Mesendoderm (in vitro differentiated cells): Measurements from ENCODE around the gene SMPD1. TPM values are rescaled to one million over a fixed set of nuclear protein-coding genes. Genes with fewer than 3 reads are reported as not detected.
A peak's percentile ranks its signal among the peaks of the same experiment; 100 is the strongest.

ENCODE experiments used
- DNase-seq: peaks from one replicate; pipeline ENCODE4 v3.0.0; 2013
- H2AK5ac ChIP-seq: 2 replicates; pipeline ENCODE4 v1.6.1; 2013; ENCODE audit warnings: low read length, inconsistent platforms
- H2BK120ac ChIP-seq: 2 replicates; pipeline ENCODE4 v1.6.1; 2013; ENCODE audit warnings: low read depth, mild to moderate bottlenecking, low read length, moderate library complexity, mixed read lengths
- H2BK15ac ChIP-seq: replicated peaks from 2 replicates; pipeline ENCODE4 v1.6.1; 2013; ENCODE audit warnings: low read depth, mild to moderate bottlenecking, moderate library complexity
- H2BK5ac ChIP-seq: 2 replicates; pipeline ENCODE4 v1.6.1; 2013; ENCODE audit warnings: low read length, inconsistent platforms
- H3K18ac ChIP-seq: 2 replicates; pipeline ENCODE4 v1.6.1; 2013; ENCODE audit warnings: mild to moderate bottlenecking, low read length, mixed read lengths
- H3K23ac ChIP-seq: one replicate; pipeline ENCODE4 v1.6.1; 2013; ENCODE audit warnings: low read length
- H3K27ac ChIP-seq: 2 replicates; pipeline ENCODE4 v1.5.1; 2013; ENCODE audit warnings: low read depth, mild to moderate bottlenecking, inconsistent platforms, low read length, moderate library complexity
- H3K27me3 ChIP-seq: 2 replicates; pipeline ENCODE4 v1.6.1; 2013; ENCODE audit warnings: low read length, control low read depth, mild to moderate bottlenecking, inconsistent platforms; ENCODE audit not compliant: insufficient read depth, poor library complexity
- H3K36me3 ChIP-seq: 2 replicates; pipeline ENCODE4 v1.6.1; 2013; ENCODE audit warnings: low read length, inconsistent platforms; ENCODE audit not compliant: control insufficient read depth, insufficient read depth
- H3K4ac ChIP-seq: one replicate; pipeline ENCODE4 v1.6.1; 2013; ENCODE audit warnings: low read depth, mild to moderate bottlenecking, low read length, moderate library complexity
- H3K4me1 ChIP-seq: 2 replicates; pipeline ENCODE4 v1.6.1; 2013; ENCODE audit warnings: low read depth, low read length, inconsistent platforms; ENCODE audit not compliant: control insufficient read depth
- H3K4me2 ChIP-seq: 2 replicates; pipeline ENCODE4 v1.6.1; 2013; ENCODE audit warnings: low read length
- H3K4me3 ChIP-seq: 2 replicates; pipeline ENCODE4 v1.5.1; 2013; ENCODE audit warnings: mild to moderate bottlenecking, low read length
- H3K56ac ChIP-seq: one replicate; pipeline ENCODE4 v1.6.1; 2013; ENCODE audit warnings: low read length
- H3K79me1 ChIP-seq: 2 replicates; pipeline ENCODE4 v1.6.1; 2013; ENCODE audit warnings: low read length, inconsistent platforms
- H3K79me2 ChIP-seq: 2 replicates; pipeline ENCODE4 v1.6.1; 2013; ENCODE audit warnings: mild to moderate bottlenecking, low read length; ENCODE audit not compliant: control insufficient read depth, insufficient read depth
- H3K9ac ChIP-seq: 2 replicates; pipeline ENCODE4 v1.6.1; 2013; ENCODE audit warnings: low read length, inconsistent platforms
- H4K5ac ChIP-seq: one replicate; pipeline ENCODE4 v1.6.1; 2013; ENCODE audit warnings: low read length
- H4K8ac ChIP-seq: one replicate; pipeline ENCODE4 v1.6.1; 2013; ENCODE audit warnings: low read depth, mild to moderate bottlenecking, control low read depth, low read length, moderate library complexity
- WGBS: extraction: QIAGEN DNeasy Blood & Tissue Kit; methylation state at CpG from one replicate; pipeline ENCODE4 v1.1.7; 2013; ENCODE audit warnings: low lambda C conversion rate, missing lambda C conversion rate; ENCODE audit not compliant: insufficient coverage; ENCODE audit errors: extremely low coverage; 5-methylcytosine and 5-hydroxymethylcytosine counted together
- polyA plus RNA-seq, 2 experiments: library from polyadenylated mRNA; stranded (reverse); fragments of 200-250 nt; gene quantifications; one replicate each; pipeline ENCODE4 v1.2.3, GENCODE V29; 2013

The SMPD1 gene
- polyA plus RNA-seq (2013, experiment 1 of 2) = 5.6 TPM
- polyA plus RNA-seq (2013, experiment 2 of 2) = 5.4 TPM

- no peaks in the 10 kb centered on the region for H3K79me1 ChIP-seq
- DNase-seq = peak; percentile 93
- peak within 1 kb of the TSS; percentile 91 for H3K56ac ChIP-seq
- no CpG with 5 or more reads among the region's 63 CpGs for WGBS
- H3K79me2 ChIP-seq = no peaks in the 10 kb centered on the region
- peak within 1 kb of the TSS; percentile 81 for H3K9ac ChIP-seq
- H2BK5ac ChIP-seq = no peak within 1 kb of the TSS
- H4K8ac ChIP-seq = no peak within 1 kb of the TSS
- no peak within 1 kb of the TSS for H2BK15ac ChIP-seq
- H3K4me1 ChIP-seq = peaks cover 4% of the 10 kb centered on the region
- H2AK5ac ChIP-seq = no peak within 1 kb of the TSS
- H3K4ac ChIP-seq = no peak within 1 kb of the TSS
- H3K27ac ChIP-seq = peak within 1 kb of the TSS; percentile 29
- H3K36me3 ChIP-seq = no peaks in the 10 kb centered on the region
- H3K27me3 ChIP-seq = no peaks in the 10 kb centered on the region
- H4K5ac ChIP-seq = no peak within 1 kb of the TSS
- peak within 1 kb of the TSS; percentile 87 for H3K4me2 ChIP-seq
- no peak within 1 kb of the TSS for H3K23ac ChIP-seq
- H2BK120ac ChIP-seq = no peak within 1 kb of the TSS
- H3K18ac ChIP-seq = no peak within 1 kb of the TSS
- peak within 1 kb of the TSS; percentile 74 for H3K4me3 ChIP-seq
Measured at GRCh38 chr11:6389905-6390717, at the start of gene SMPD1. TSS of gene SMPD1 (plus strand) at chr11:6390474. CDS start at chr11:6390599, 125 bp downstream.

- Histone ChIP-seq H3K4me1 (no peaks in the 10 kb centered on the region), H2BK5ac (no peak overlapping the region), H2BK120ac (no peak overlapping the region), H3K56ac (no peak overlapping the region), H4K5ac (no peak overlapping the region), H3K79me2 (no peaks in the 10 kb centered on the region), H3K23ac (no peak overlapping the region), H2AK5ac (no peak overlapping the region), H3K4me2 (no peak overlapping the region), H3K4me3 (no peak overlapping the region), H2BK15ac (no peak overlapping the region), H4K8ac (no peak overlapping the region), H3K4ac (no peak overlapping the region), H3K36me3 (no peaks in the 10 kb centered on the region), H3K9ac (no peak overlapping the region), H3K79me1 (no peaks in the 10 kb centered on the region), H3K27me3 (no peaks in the 10 kb centered on the region), H3K27ac (no peak overlapping the region), H3K18ac (no peak overlapping the region)
- DNase-seq = no peak
- WGBS = no CpG with 5 or more reads among the region's 1 CpG
Measured at GRCh38 chr11:6345366-6345765, 44.9 kb upstream of the SMPD1 start.

- Histone ChIP-seq H3K27me3 (no peaks in the 10 kb centered on the region), H3K36me3 (no peaks in the 10 kb centered on the region), H2BK15ac (no peak overlapping the region), H3K79me2 (no peaks in the 10 kb centered on the region), H3K4ac (no peak overlapping the region), H3K4me2 (no peak overlapping the region), H3K23ac (no peak overlapping the region), H3K9ac (no peak overlapping the region), H3K79me1 (no peaks in the 10 kb centered on the region), H3K4me3 (no peak overlapping the region), H4K5ac (no peak overlapping the region), H4K8ac (no peak overlapping the region), H3K27ac (no peak overlapping the region), H3K56ac (no peak overlapping the region), H2BK5ac (no peak overlapping the region), H3K18ac (no peak overlapping the region), H2AK5ac (no peak overlapping the region), H3K4me1 (no peaks in the 10 kb centered on the region), H2BK120ac (no peak overlapping the region)
- DNase-seq = no peak
Measured at GRCh38 chr11:6350043-6350442, 40.2 kb upstream of the SMPD1 start.

GRCh38 chr11:6350486-6350885 lies 39.8 kb upstream of the SMPD1 start:
- H4K8ac ChIP-seq = no peak overlapping the region
- no peak overlapping the region for H3K9ac ChIP-seq
- H3K18ac ChIP-seq = no peak overlapping the region
- no peak overlapping the region for H2BK120ac ChIP-seq
- no peak overlapping the region for H3K4ac ChIP-seq
- H2BK15ac ChIP-seq = no peak overlapping the region
- H3K23ac ChIP-seq = no peak overlapping the region
- no peak overlapping the region for H3K4me3 ChIP-seq
- no peaks in the 10 kb centered on the region for H3K79me1 ChIP-seq
- no peaks in the 10 kb centered on the region for H3K79me2 ChIP-seq
- no peaks in the 10 kb centered on the region for H3K27me3 ChIP-seq
- no peak overlapping the region for H3K56ac ChIP-seq
- H4K5ac ChIP-seq = no peak overlapping the region
- H3K4me2 ChIP-seq = no peak overlapping the region
- no peaks in the 10 kb centered on the region for H3K36me3 ChIP-seq
- no peaks in the 10 kb centered on the region for H3K4me1 ChIP-seq
- no peak overlapping the region for H2AK5ac ChIP-seq
- no peak for DNase-seq
- no peak overlapping the region for H2BK5ac ChIP-seq
- WGBS = no CpG with 5 or more reads among the region's 2 CpGs
- no peak overlapping the region for H3K27ac ChIP-seq

- Histone ChIP-seq H3K9ac (no peak overlapping the region), H3K56ac (no peak overlapping the region), H3K36me3 (no peaks in the 10 kb centered on the region), H4K8ac (no peak overlapping the region), H2BK15ac (no peak overlapping the region), H2AK5ac (no peak overlapping the region), H3K27ac (no peak overlapping the region), H3K23ac (no peak overlapping the region), H3K4ac (no peak overlapping the region), H3K18ac (no peak overlapping the region), H3K79me1 (no peaks in the 10 kb centered on the region), H2BK5ac (no peak overlapping the region), H3K79me2 (no peaks in the 10 kb centered on the region), H4K5ac (no peak overlapping the region), H3K4me3 (no peak overlapping the region), H3K4me1 (no peaks in the 10 kb centered on the region), H3K4me2 (no peak overlapping the region), H3K27me3 (no peaks in the 10 kb centered on the region), H2BK120ac (no peak overlapping the region)
- DNase-seq = no peak
- WGBS = no CpG with 5 or more reads among the region's 5 CpGs
Measured at GRCh38 chr11:6351782-6352382, 38.4 kb upstream of the SMPD1 start.
